Measurements from ENCODE around the gene STIM1. TPM values are rescaled to one million over a fixed set of nuclear protein-coding genes. Genes with fewer than 3 reads are reported as not detected.

STIM1 gene
- total RNA-seq, 1 donor = 57.9 TPM

GRCh38 chr11:3873712-3874349 is 18.4 kb downstream of the STIM1 start:
- peaks cover 56% of the 10 kb centered on the region for H3K79me2 ChIP-seq (ENCODE audit: insufficient read depth, low read length)
- TF ChIP-seq CTCF (IDR thresholded peaks at IDR 0.05; ENCODE audit: extremely low read depth, low read depth, low read length) = no peak
- DNase-seq (ENCODE audit: insufficient read length, low spot score, missing footprints) = no peak

GRCh38 chr11:3876613-3877012 is 21.1 kb downstream of the STIM1 start:
- H3K9me3 ChIP-seq (ENCODE audit: low read depth, low read length) = no peaks in the 10 kb centered on the region
- no peak overlapping the region for H2AFZ ChIP-seq (ENCODE audit: low read length)
- no peaks in the 10 kb centered on the region for H3K36me3 ChIP-seq (ENCODE audit: insufficient read depth, low read length)
- H3K27ac ChIP-seq (ENCODE audit: low read depth, low read length) = no peak overlapping the region
- H3K4me2 ChIP-seq (ENCODE audit: insufficient read depth, low read length) = no peak overlapping the region
- H3K4me1 ChIP-seq (ENCODE audit: insufficient read depth, low read length) = peaks cover 10% of the 10 kb centered on the region
- peaks cover 53% of the 10 kb centered on the region for H3K79me2 ChIP-seq (ENCODE audit: insufficient read depth, low read length)
- no peak for TF ChIP-seq CTCF (IDR thresholded peaks at IDR 0.05; ENCODE audit: extremely low read depth, low read depth, low read length)
- H3K27me3 ChIP-seq (ENCODE audit: insufficient read depth, low read length) = no peaks in the 10 kb centered on the region
- H3K4me3 ChIP-seq (ENCODE audit: insufficient read depth, low read length) = no peak overlapping the region
- H4K20me1 ChIP-seq (ENCODE audit: insufficient read depth, low read length) = peaks cover 17% of the 10 kb centered on the region
- no peak for DNase-seq (ENCODE audit: insufficient read length, low spot score, missing footprints)

More at GRCh38 chr11:3873712-3874349, 18.4 kb downstream of the STIM1 start:
- no peak overlapping the region for H2AFZ ChIP-seq (ENCODE audit: low read length)
- H3K4me2 ChIP-seq (ENCODE audit: insufficient read depth, low read length) = no peak overlapping the region
- no peak overlapping the region for H3K27ac ChIP-seq (ENCODE audit: low read depth, low read length)
- no peaks in the 10 kb centered on the region for H3K27me3 ChIP-seq (ENCODE audit: insufficient read depth, low read length)
- H3K4me1 ChIP-seq (ENCODE audit: insufficient read depth, low read length) = no peaks in the 10 kb centered on the region
- H4K20me1 ChIP-seq (ENCODE audit: insufficient read depth, low read length) = peaks cover 21% of the 10 kb centered on the region
- H3K4me3 ChIP-seq (ENCODE audit: insufficient read depth, low read length) = no peak overlapping the region
- no peaks in the 10 kb centered on the region for H3K36me3 ChIP-seq (ENCODE audit: insufficient read depth, low read length)
- no peaks in the 10 kb centered on the region for H3K9me3 ChIP-seq (ENCODE audit: low read depth, low read length)

DNA sequence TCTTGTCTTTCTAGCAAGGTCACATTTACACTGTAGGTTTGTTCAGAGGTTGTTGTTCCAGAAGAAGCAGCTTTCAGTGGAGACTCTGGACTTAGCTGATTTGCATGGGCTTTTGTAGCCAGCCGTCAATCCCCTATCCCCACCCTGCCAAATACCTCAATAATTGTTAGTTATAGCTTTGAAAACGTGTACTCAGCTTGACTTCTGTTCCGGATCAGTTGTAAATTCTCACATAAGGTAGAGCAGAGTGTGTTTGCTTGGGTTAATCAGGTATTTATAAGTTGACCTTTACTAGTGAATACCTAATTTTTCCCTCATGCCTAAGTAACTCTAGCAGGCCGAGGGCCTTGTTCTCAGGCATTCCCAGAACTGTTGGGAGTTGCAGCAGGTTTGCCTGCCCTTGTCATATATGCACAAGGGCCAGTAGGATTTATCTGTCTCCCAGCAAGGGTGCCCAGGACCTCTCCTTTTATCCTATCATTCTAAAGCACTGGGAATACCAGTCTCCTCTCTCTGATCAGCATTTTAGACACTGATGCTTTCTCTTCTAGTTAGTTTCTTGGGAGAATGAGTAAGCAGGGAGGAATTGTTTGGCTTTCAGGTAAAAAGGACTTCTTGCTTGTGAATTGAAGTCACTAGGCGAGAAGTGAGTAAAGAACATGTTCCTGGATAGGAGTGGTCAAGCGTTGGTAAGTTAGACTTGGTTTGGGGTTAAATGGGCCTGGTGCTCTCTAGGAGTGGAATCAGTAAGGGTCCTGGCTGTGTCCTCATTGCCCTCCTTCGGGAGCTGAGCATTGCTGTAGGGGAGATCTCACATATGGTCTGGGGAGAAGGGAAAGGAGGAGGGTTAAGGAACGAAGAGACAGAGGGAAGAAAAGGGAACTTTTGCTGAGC is 22.1 kb downstream of the STIM1 start:
- H4K20me1 ChIP-seq (ENCODE audit: insufficient read depth, low read length) = peaks cover 17% of the 10 kb centered on the region
- no peak overlapping the region for H3K4me3 ChIP-seq (ENCODE audit: insufficient read depth, low read length)
- no peak for DNase-seq (ENCODE audit: insufficient read length, low spot score, missing footprints)

More for the DNA sequence above, 22.1 kb downstream of the STIM1 start:
- no peak overlapping the region for H3K4me2 ChIP-seq (ENCODE audit: insufficient read depth, low read length)
- H2AFZ ChIP-seq (ENCODE audit: low read length) = no peak overlapping the region
- H3K36me3 ChIP-seq (ENCODE audit: insufficient read depth, low read length) = no peaks in the 10 kb centered on the region
- no peak for TF ChIP-seq CTCF (IDR thresholded peaks at IDR 0.05; ENCODE audit: extremely low read depth, low read depth, low read length)
- no peaks in the 10 kb centered on the region for H3K27me3 ChIP-seq (ENCODE audit: insufficient read depth, low read length)
- H3K4me1 ChIP-seq (ENCODE audit: insufficient read depth, low read length) = peaks cover 10% of the 10 kb centered on the region
- H3K79me2 ChIP-seq (ENCODE audit: insufficient read depth, low read length) = peaks cover 61% of the 10 kb centered on the region
- no peaks in the 10 kb centered on the region for H3K9me3 ChIP-seq (ENCODE audit: low read depth, low read length)
- H3K27ac ChIP-seq (ENCODE audit: low read depth, low read length) = no peak overlapping the region

Data from osteoblast (primary cell).